Daoy (cell line): ENCODE measurements around the gene OR2AP1. TPM values are rescaled to one million over a fixed set of nuclear protein-coding genes. Genes with fewer than 3 reads are reported as not detected.
"Not testable (repeated sequence)": the region's sequence is repeated elsewhere in the genome, so short reads cannot be mapped to it uniquely, and the experiment has no call there.

ENCODE experiments used
- DNase-seq: peaks from one replicate; pipeline ENCODE4 v3.0.0-alpha.2; 2015; ENCODE audit warnings: low read depth
- total RNA-seq: library from RNA; depleted of rRNA; stranded (reverse); fragments of >200 nt; shearing (Covaris generic); gene quantifications from 2 replicates; pipeline ENCODE4 v1.2.3, GENCODE V29; 2014; rRNA removed

The OR2AP1 gene
- total RNA-seq: not detected in 2 replicates

DNA sequence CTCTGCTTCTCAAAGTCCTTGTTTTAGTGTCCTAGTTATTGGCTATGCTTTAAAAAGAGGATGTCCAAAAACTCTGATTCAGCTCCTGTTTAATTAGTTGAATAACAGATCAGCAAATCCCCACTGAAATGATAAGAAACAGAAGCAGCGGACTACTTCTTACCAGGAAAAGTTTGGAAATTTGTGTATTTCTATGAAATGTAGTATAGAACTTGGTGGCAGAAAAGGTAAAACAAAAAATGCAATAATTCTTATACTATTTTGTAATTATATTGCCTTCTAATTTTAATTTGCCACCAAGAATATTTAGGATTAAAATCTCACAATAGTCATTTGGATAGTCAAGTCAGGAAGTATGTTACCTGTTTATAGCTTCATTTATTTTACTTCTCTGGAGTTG is at the start of gene OR2AP1:
OR2AP1 (plus strand) TSS at position 301 of the 400 bp plus-strand sequence. CDS start 1,947 bp downstream, outside the sequence.
- DNase-seq: no peak

DNA sequence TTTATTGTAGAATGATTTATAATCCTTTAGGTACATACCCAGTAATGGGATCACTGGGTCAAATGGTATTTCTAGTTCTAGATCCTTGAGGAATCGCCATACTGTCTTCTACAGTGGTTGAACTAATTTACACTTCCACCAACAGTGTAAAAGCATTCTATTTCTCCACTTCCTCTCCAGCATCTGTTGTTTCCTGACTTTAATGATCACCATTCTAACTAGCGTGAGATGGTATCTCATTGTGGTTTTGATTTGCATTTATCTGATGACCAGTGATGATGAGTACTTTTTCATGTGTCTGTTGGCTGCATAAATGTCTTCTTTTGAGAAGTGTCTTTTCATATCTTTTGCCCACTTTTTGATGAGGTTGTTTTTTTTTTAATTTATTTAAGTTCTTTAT is 24.0 kb upstream of the OR2AP1 start:
- not testable (repeated sequence) for DNase-seq

DNA sequence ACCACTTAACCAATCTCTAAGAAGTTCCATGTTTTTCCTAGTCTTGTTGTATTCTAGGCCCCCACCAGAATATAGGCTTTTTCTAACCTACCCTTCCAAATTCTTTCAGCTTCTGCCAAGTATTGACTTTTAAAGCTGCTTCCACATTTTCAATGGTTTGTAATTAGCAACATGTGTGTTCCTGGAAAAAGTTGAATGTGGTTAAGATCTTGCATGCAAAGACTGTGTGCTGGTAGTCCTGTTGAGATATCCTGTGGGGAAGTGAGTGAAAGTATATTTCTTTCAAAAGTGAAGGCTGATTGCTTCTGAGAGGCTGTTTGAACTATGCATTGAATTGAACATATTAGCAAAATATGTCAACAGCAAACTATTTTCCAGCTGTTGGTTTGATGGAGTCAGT is 23.5 kb upstream of the OR2AP1 start:
- no peak for DNase-seq

DNA sequence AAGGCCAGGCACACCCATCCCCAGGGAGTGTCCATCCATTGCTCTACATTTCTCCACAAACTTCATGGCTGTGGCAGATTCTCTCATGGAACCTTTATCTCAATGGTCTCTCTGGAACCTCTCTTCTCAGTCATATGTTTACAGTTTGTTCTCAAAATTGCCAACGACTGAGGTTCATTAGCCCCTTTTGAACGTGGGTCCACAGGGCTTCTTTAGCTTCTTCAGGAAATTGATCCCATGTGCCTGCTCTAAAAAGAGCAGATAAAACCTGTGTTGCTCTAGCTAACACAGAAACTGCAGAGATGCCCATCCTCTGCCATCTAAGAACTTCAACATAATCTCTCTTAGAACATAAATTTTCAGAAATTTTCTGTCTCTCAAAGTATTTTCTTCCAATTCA is 23.0 kb upstream of the OR2AP1 start, which contains the start of gene OR6C4:
OR6C4 (plus strand) TSS at position 301 of the 400 bp plus-strand sequence. CDS start 1,625 bp downstream, outside the sequence.
- DNase-seq: no peak

DNA sequence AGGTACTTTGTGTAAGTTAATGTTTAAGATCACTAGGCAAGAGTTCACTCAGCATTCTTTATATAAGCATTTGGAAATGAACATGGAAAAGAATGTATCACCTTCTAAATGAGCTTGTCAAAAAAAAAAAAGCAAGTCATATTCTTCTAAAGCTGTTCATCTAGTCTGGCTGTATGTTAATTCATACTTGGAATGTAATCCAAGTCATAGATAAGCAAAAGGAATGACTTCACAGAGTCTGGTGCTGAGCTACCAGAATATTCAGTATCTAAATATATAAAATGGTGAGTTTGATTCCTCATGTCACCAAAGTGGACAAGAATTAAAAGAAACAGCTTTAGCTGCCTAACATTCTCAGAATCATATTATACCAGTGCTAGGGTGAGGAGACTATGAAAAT is 18.0 kb upstream of the OR2AP1 start:
- DNase-seq: no peak

DNA sequence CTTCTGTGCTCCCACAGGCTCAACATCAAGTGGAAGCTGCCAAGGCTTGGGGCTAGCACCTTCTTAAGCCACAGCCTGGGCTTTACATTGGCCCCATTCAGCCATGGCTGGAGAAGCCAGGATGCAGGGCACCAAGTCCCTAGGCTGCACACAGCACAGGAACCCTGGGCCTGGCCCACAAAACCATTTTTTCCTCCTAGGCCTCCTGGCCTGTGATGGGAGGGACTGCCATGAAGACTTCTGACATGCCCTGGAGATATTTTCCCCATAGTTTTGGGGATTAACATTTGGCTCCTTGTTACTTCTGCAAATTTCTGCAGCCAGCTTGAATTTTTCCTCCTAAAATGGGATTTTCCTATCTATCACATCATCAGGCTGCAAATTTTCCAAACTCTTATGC is 2.2 kb upstream of the OR2AP1 start:
- not testable (repeated sequence) for DNase-seq

DNA sequence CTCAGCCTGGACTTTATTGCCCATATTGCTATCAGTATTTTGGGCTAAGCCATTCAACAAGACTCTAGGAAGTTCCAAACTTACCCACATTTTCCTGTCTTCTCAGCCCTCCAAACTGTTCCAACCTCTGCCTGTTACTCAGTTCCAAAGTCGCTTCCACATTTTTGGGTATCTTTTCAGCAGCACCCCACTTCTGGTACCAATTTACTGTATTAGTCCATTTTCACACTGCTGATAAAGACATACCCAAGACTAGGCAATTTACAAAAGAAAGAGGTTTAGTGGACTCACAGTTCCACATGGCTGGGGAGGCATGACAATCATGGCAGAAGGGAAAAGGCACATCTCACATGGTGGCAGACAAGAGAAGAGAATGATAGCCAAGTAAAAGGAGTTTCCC is 1.6 kb upstream of the OR2AP1 start:
- not testable (repeated sequence) for DNase-seq

DNA sequence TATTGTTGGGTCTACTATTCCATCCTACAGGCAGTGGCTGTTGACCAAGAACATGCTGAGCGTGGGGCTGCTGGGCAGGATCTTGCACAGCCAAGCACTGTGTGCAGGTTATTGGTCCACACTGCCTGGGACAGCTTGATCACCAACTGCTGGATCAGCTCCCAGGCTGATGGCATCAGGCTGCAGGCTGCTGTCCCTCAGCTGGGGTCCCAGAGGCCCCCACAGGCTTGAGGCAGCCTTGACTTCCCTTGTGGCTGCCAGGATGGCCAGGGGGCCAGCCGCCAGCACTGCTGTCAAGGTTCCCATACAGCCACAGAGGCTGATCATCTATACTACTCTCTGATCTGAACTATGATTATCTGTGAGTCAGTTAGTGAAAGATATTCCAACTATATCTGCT is 9.8 kb downstream of the OR2AP1 start:
- no peak for DNase-seq

DNA sequence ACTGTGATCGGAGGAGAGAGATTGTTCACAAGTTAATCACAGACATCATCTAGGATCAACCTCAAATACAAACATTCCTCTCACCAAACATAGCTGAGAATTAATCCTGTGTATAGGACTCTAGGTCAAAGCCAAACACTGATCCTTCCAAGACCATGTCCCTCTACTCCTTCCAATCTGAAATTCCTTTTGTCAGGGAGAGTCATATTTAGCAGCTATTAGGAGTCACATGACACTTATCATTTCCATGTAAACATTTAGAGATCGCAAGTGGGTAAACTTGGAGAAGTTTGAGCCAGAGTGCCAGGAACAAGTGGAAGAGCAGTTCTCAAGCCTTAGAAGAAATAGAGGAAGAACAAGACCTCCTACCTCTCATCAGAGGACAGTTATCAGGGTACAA is 13.5 kb downstream of the OR2AP1 start:
- no peak for DNase-seq

DNA sequence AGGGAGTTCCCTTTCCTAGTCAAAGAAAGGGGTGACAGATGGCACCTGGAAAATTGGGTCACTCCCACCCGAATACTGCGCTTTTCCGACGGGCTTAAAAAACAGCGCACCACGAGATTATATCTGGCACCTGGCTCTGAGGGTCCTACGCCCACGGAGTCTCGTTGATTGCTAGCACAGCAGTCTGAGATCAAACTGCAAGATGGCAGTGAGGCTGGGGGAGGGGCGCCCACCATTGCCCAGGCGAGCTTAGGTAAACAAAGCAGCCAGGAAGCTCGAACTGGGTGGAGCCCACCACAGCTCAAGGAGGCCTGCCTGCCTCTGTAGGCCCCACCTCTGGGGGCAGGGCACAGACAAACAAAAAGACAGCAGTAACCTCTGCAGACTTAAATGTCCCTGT is 17.9 kb downstream of the OR2AP1 start:
- DNase-seq: not testable (repeated sequence)

DNA sequence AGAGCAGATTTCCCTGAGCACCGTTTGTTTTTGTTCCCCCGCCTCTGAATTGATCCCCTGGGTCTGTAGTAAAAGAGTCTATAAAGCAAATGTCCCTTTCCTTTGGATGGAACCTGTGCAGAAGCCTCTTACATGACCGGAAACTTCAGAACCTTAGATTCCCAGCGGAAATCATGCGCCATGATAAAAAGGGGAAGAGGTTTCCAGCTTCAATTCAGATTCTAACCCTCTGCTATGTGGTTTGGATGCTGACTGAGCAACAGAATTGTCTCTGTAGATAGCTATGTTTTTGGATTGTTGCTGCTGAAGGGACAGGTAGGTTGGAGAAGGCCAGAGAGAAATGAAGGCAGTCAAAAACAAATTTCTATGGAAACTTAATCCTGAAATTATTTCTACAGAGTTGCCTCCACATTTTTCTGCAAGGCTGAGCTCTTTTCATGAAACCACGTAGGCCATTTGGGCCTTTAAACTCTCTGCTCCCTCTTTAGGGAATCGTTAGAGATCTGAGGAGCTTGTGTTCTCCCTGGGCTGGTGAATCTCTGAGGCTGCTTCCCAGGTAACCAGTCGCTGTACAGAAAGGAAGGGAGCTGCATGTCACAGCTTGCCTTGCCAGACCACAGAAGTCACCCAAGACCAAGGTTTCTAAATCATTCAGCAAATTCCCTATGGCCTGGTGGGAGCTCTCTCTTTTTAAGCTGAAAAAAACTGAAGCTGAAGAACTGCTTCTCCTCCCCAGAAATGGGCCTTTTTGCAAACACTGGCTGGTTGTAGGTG is 35.7 kb downstream of the OR2AP1 start:
- DNase-seq: no peak

DNA sequence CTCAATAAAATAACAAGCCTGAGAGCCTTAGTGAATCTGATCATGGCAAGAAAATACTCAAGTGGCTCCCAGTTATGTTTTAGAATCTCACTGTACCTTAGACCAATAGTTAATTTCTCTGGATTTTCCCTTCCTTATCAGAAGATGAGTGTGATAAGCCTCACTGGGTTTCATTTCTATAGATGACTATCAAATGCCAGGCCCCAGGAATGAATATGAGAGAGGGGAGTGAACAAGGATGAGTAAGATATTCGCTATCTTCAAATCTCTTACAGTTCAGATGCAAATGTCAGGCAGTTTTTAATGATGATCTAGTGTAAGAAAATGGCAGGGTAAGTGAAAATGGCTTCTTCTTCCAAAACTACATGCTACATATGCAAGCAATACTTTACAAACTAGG is 38.3 kb downstream of the OR2AP1 start:
- DNase-seq: no peak

DNA sequence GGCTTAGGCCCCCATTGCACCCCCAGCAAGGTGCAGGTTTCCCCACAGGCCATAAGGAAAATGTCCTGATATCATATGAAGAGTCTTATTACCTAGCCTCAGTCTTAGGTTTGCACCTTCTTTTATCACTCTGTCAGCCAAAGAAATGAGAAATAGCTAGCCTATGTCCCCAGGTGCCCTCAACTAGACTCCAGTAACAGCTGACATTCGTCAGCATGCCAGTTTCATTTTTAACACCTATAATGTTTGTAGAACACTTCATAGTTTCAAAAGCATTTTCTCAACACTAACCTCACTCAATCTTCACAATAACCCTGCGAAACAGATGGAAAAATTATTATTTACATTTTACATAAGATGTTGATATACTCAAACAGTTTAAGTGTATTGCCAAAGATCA is 40.4 kb downstream of the OR2AP1 start:
- DNase-seq: no peak

DNA sequence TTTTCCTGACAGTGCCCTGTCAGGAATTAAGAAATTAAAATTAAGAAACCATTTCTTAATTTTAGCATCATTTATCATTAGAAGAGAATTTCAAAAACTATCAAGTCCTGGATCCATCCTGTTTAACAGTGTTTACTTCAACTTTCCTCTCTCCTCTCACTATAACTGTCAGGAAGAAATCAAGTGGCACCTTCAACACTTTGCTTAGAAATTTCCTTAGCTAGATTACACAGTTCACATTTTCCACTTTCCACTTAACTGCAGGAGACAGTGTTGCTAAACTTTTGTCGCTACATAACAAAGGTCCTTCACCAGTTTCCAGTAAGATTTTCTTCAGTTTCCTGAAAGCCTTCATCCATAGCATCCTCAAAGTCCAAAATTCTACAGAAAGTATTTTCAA is 42.5 kb downstream of the OR2AP1 start:
- DNase-seq: no peak

DNA sequence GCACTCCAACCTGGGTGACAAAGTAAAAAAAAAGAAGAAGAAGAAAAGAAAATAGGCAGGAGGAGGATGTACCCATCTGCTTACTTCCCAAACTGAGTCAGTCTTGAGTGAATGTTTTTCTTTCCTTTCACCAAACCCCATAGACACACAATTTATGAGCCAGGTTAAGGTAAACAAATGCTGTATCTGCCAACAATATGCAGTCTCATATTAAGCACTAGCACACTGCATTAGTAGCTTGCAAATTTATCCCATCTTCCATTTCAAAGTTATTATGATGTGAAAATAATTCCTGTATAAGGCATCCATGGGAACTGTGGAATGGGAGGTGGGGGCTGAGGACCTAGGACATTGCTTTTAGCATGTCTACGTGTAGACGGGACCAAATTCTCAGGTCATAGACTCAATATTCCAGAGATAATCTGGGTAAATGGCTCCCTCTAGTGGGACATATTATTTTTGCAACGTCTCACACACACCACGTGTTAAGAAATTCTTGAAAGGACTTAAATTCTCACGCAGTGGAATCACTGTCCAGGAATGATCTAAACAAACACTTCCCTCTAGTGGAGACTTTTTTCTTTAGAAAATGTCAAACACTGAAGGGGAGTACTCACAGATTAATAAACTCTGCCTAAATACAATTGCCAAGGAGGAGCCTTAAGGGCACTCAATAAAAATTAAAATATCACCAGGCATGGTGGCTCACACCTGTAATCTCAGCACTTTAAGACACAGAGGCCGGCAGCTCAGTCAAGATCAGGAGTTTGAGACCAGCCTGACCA is 47.3 kb downstream of the OR2AP1 start:
- DNase-seq: peak; percentile 85

DNA sequence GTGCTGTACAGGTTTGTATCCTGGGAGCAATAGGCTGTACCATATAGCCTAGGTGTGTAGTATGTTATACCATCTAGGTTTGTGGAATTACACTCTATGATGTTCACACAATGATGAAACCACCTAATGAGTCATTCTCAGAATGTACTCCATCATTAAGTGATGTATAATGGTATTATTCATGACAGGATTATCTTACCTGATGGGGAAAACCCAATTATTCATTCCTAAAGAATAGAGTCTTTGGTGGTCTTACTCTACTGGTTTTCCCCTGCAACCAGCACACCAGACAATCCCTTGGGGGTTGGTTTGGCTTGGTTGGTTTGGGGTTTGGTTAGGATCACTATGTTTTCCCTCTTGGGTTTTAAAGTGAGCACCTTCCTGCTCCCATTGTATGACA is 51.8 kb downstream of the OR2AP1 start:
- peak; percentile 18 for DNase-seq

Other genes starting within 250 kb of the OR2AP1 start
- gene OR6C3, start 241.7 kb upstream of the OR2AP1 start, total RNA-seq: not detected in 2 replicates
- gene OR6C75, start 209.5 kb upstream of the OR2AP1 start, total RNA-seq: not detected in 2 replicates
- not detected in 2 replicates for gene OR6C65, start 171.9 kb upstream of the OR2AP1 start, total RNA-seq
- not detected in 2 replicates for gene OR6C76, start 146.2 kb upstream of the OR2AP1 start, total RNA-seq
- not detected in 2 replicates for gene OR6C2, start 128.4 kb upstream of the OR2AP1 start, total RNA-seq
- 0.29 TPM in 1 of 2 replicates, not detected in the other for gene OR6C70, start 102.3 kb upstream of the OR2AP1 start, total RNA-seq
- not detected in 2 replicates for gene OR6C68, start 80.1 kb upstream of the OR2AP1 start, total RNA-seq
- not detected in 2 replicates for gene OR6C4, start 22.9 kb upstream of the OR2AP1 start, total RNA-seq
- gene OR10P1, start 64.4 kb downstream of the OR2AP1 start, total RNA-seq: not detected in 2 replicates
- 2.4 and 3.4 TPM in 2 replicates for gene ITGA7, start 135.4 kb downstream of the OR2AP1 start, total RNA-seq
- gene BLOC1S1, start 143.6 kb downstream of the OR2AP1 start, total RNA-seq: 112 and 135 TPM in 2 replicates
- gene RDH5, start 147.9 kb downstream of the OR2AP1 start, total RNA-seq: 2.2 and 4.5 TPM in 2 replicates
- 638 and 824 TPM in 2 replicates for gene CD63, start 156.5 kb downstream of the OR2AP1 start, total RNA-seq
- gene GDF11, start 170.7 kb downstream of the OR2AP1 start, total RNA-seq: 1.5 and 2.5 TPM in 2 replicates
- 165 and 253 TPM in 2 replicates for gene SARNP, start 245.3 kb downstream of the OR2AP1 start, total RNA-seq
- gene ORMDL2, start 245.6 kb downstream of the OR2AP1 start, total RNA-seq: 36.5 and 44.3 TPM in 2 replicates